Uterus (tissue), 4 donors: ENCODE data around the gene SGCA. TPM values are rescaled to one million over a fixed set of nuclear protein-coding genes. Genes with fewer than 3 reads are reported as not detected.

Experiments used
- DNase-seq, 2 donors: peaks; one replicate each; pipeline ENCODE4 v3.0.0-alpha.2; 2019 to 2020
- H3K27ac ChIP-seq, 2 donors: fragments of 200-600 bp; sonication (generic); 1 replicate in 1 of 2; 2 replicates in 1 of 2; pipeline ENCODE4 v1.5.1; 2016 to 2018
- H3K27me3 ChIP-seq, 2 donors: fragments of 200-600 bp; sonication (generic); one replicate each; pipeline ENCODE4 v1.5.1; 2018 to 2019; ENCODE audit warnings: control low read depth in 1 of 2
- H3K36me3 ChIP-seq, 2 donors: fragments of 200-600 bp; sonication (generic); one replicate each; pipeline ENCODE4 v1.5.1; 2019; ENCODE audit warnings: control low read depth in 1 of 2
- H3K4me1 ChIP-seq, 2 donors: fragments of 200-600 bp; sonication (generic); one replicate each; pipeline ENCODE4 v1.5.1; 2018 to 2019; ENCODE audit warnings: control low read depth in 1 of 2
- H3K4me3 ChIP-seq, 2 donors: fragments of 200-600 bp; sonication (generic); 1 replicate in 1 of 2; 2 replicates in 1 of 2; pipeline ENCODE4 v1.5.1; 2018 to 2019; ENCODE audit warnings: mild to moderate bottlenecking in 1 of 2
- H3K9me3 ChIP-seq, 2 donors: fragments of 200-600 bp; sonication (generic); one replicate each; pipeline ENCODE4 v1.5.1; 2019; ENCODE audit warnings: control low read depth in 1 of 2
- CTCF ChIP-seq, 4 experiments: fragments of 200-600 bp in 2 of 4; fragments of 450-650 bp in 2 of 4; sonication (generic) in 2 of 4; IDR thresholded peaks; one replicate each; pipeline ENCODE4 v1.5.1; 2016 to 2019; ENCODE audit warnings: antibody characterized with exemption in 4 of 4, mild to moderate bottlenecking in 2 of 4, moderate library complexity in 1 of 4
- POLR2A ChIP-seq, 2 donors: fragments of 450-650 bp; IDR thresholded peaks; one replicate each; pipeline ENCODE4 v1.6.1; 2016; ENCODE audit warnings: antibody characterized with exemption in 2 of 2, mild to moderate bottlenecking in 1 of 2, moderate library complexity in 1 of 2
- intact Hi-C: fragments of 100-400 bp; cut with DNase I; formaldehyde crosslinking; loops from one replicate; pipeline ENCODE4 v1.15.1; 2023; ENCODE audit warnings: low total_unique reads
- total RNA-seq, 4 donors: library from RNA; depleted of rRNA in 3 of 4; stranded (reverse); fragments of >200 nt in 3 of 4; gene quantifications; one replicate each; pipeline versions ENCODE4 v1.1.0 to v1.2.4, GENCODE V29; 2014 to 2023
- donor health status: DM: yes; HTN: yes; CAD: no.

The SGCA gene
- total RNA-seq, 4 donors from 2014 or later: 0.90 to 119 (median 19.6) TPM; not detected in 1

- peaks cover 17 to 20% of the 10 kb centered on the region in 2 donors for H3K4me1 ChIP-seq
- DNase-seq: no peak
These were observed 51.8 kb downstream of the SGCA start for GRCh38 chr17:50217591-50217990.

GRCh38 chr17:50218071-50218759 lies 52.4 kb downstream of the SGCA start:
- Histone ChIP-seq H3K27ac (peak overlapping the region; percentile 79 to 98), H3K9me3 (no peaks in the 10 kb centered on the region), H3K27me3 (no peaks in the 10 kb centered on the region), H3K4me1 (peaks cover 17 to 20% of the 10 kb centered on the region in 2 donors), H3K4me3 (no peak overlapping the region), H3K36me3 (no peaks in the 10 kb centered on the region)
- DNase-seq: no peak
- TF ChIP-seq POLR2A (IDR thresholded peaks at IDR 0.05) (no peak), CTCF (IDR thresholded peaks at IDR 0.05) (no peak)
- intact Hi-C loops: no loop called here

More at GRCh38 chr17:50217591-50217990, 51.8 kb downstream of the SGCA start:
- peak overlapping the region; percentile 79 to 98 for H3K27ac ChIP-seq
- TF ChIP-seq POLR2A (IDR thresholded peaks at IDR 0.05) (no peak), CTCF (IDR thresholded peaks at IDR 0.05) (no peak)
- no peaks in the 10 kb centered on the region for H3K27me3 ChIP-seq
- no peak overlapping the region for H3K4me3 ChIP-seq
- H3K9me3 ChIP-seq: no peaks in the 10 kb centered on the region
- no peaks in the 10 kb centered on the region for H3K36me3 ChIP-seq
- intact Hi-C loops: no loop called here

- DNase-seq: peak in 1 of 2 donors; percentile 46
- no peak overlapping the region for H3K4me3 ChIP-seq
- no peak for TF ChIP-seq POLR2A (IDR thresholded peaks at IDR 0.05)
- TF ChIP-seq CTCF (IDR thresholded peaks at IDR 0.05): no peak
- no peaks in the 10 kb centered on the region for H3K36me3 ChIP-seq
- H3K9me3 ChIP-seq: no peaks in the 10 kb centered on the region
- peaks cover 17 to 18% of the 10 kb centered on the region in 2 donors for H3K4me1 ChIP-seq
- H3K27ac ChIP-seq: peak overlapping the region; percentile 79 to 98
- intact Hi-C loops: no loop called here
- no peaks in the 10 kb centered on the region for H3K27me3 ChIP-seq
These were observed 53.0 kb downstream of the SGCA start for GRCh38 chr17:50218771-50219315.

GRCh38 chr17:50219342-50219741 lies 53.5 kb downstream of the SGCA start:
- Histone ChIP-seq H3K27me3 (no peaks in the 10 kb centered on the region), H3K27ac (peak overlapping the region; percentile 79 to 98), H3K4me1 (peaks cover 14 to 17% of the 10 kb centered on the region in 2 donors), H3K9me3 (no peaks in the 10 kb centered on the region), H3K4me3 (no peak overlapping the region), H3K36me3 (no peaks in the 10 kb centered on the region)
- TF ChIP-seq POLR2A (IDR thresholded peaks at IDR 0.05) (no peak), CTCF (IDR thresholded peaks at IDR 0.05) (no peak)
- intact Hi-C loops: no loop called here
- peak in 1 of 2 donors; percentile 42 for DNase-seq

- Histone ChIP-seq H3K4me1 (peaks cover 9 to 17% of the 10 kb centered on the region in 2 donors), H3K36me3 (no peaks in the 10 kb centered on the region), H3K4me3 (no peak overlapping the region), H3K9me3 (no peaks in the 10 kb centered on the region), H3K27me3 (no peaks in the 10 kb centered on the region), H3K27ac (peak overlapping the region; percentile 79 to 98)
- TF ChIP-seq CTCF (IDR thresholded peaks at IDR 0.05) (no peak), POLR2A (IDR thresholded peaks at IDR 0.05) (no peak)
- peak in 1 of 2 donors; percentile 37 for DNase-seq
- intact Hi-C loops: no loop called here
These were observed 54.2 kb downstream of the SGCA start for GRCh38 chr17:50219939-50220465.
